Fibroblast of mammary gland (primary cell): ENCODE results near the gene MSH5.

Experiments used
- DNase-seq: peaks from one replicate; pipeline ENCODE4 v3.0.0-alpha.2; 2010; ENCODE audit warnings: low read depth
- H3K4me3 ChIP-seq: 2 replicates; pipeline ENCODE4 v1.5.1; 2011; ENCODE audit warnings: low read depth, mild to moderate bottlenecking, low read length, moderate library complexity; ENCODE audit not compliant: control insufficient read depth
- TF ChIP-seq, protein P1 (sequence below): conservative IDR thresholded peaks from 2 replicates; pipeline ENCODE4 v1.5.1; 2011; ENCODE audit warnings: low read depth, low read length, inconsistent platforms; ENCODE audit not compliant: control insufficient read depth, insufficient read depth

MSH5 gene

GRCh38 chr6:31739639-31740396 lies at the start of gene MSH5:
Gene MSH5 (plus strand): TSS chr6:31740005. CDS start chr6:31740467, 462 bp downstream.
- TF ChIP-seq, protein P1, sequence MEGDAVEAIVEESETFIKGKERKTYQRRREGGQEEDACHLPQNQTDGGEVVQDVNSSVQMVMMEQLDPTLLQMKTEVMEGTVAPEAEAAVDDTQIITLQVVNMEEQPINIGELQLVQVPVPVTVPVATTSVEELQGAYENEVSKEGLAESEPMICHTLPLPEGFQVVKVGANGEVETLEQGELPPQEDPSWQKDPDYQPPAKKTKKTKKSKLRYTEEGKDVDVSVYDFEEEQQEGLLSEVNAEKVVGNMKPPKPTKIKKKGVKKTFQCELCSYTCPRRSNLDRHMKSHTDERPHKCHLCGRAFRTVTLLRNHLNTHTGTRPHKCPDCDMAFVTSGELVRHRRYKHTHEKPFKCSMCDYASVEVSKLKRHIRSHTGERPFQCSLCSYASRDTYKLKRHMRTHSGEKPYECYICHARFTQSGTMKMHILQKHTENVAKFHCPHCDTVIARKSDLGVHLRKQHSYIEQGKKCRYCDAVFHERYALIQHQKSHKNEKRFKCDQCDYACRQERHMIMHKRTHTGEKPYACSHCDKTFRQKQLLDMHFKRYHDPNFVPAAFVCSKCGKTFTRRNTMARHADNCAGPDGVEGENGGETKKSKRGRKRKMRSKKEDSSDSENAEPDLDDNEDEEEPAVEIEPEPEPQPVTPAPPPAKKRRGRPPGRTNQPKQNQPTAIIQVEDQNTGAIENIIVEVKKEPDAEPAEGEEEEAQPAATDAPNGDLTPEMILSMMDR, result no peak
- DNase-seq, result peak; percentile 98
- H3K4me3 ChIP-seq, result peak within 1 kb of the TSS; percentile 91

DNA sequence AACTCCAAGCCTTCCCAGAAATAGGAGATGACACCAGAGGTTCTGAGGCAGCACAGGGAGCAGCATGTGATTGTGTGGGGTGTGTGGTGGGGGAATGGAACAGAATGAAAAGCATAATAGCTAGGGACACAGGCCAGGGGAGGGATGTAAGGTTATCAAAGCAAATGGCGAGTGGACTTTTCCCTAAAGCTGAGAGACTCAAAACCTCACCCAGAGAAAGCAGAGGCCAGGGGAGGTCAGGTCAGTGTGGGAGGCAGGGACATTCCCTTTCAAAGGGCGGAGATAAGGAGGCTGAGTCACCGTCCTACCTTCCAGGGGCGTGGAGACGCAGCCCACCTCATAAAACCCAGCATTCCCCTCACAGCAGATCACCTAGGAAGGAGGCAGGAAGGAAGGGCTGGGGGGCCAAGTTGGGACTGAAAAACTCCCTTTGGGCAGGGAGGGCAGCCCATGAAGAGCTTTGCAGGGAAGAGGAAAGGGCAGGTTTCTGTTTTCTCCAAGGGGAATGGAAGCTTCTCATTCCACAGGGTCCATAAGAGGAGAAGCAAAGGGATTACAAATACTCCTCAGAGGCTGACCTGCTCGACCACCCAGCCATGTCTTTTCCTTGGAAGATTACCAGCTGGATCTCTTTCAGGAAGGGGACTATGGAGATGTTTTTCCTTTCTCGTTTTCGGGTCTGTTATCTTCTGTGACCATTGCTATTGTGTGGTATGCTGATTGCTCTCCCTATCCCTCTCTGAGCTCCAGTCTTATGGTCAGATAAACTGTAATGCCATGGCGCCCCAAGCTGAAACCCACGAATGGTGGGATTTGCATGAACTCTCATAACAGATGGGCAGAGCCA lies 49.4 kb upstream of the MSH5 start:
- TF ChIP-seq, protein P1, result no peak
- H3K4me3 ChIP-seq, result no peak overlapping the region
- DNase-seq, result no peak

DNA sequence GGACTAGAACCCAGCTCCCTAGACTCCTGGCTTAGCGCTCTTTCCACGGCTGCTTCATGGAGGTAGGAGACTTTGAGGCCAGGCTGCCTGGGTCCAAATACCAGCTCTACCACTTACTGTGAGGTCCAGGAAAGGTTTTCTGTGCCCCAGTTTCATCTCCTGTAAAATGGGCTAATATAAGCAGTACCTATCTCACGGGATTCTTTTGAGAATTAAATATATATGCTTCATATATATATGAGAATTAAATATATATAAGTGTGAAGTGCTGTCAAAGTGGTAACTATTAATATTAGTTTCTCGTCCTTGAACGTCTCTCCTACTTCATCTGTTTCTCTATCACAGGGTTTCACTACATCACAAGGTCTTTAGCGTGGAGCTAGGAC lies 48.7 kb upstream of the MSH5 start:
- TF ChIP-seq, protein P1, result no peak
- H3K4me3 ChIP-seq, result no peak overlapping the region
- DNase-seq, result no peak

- no peak for DNase-seq
- H3K4me3 ChIP-seq, result no peak overlapping the region
- TF ChIP-seq, protein P1, result no peak
Observed at GRCh38 chr6:31691564-31692108, 48.2 kb upstream of the MSH5 start.

DNA sequence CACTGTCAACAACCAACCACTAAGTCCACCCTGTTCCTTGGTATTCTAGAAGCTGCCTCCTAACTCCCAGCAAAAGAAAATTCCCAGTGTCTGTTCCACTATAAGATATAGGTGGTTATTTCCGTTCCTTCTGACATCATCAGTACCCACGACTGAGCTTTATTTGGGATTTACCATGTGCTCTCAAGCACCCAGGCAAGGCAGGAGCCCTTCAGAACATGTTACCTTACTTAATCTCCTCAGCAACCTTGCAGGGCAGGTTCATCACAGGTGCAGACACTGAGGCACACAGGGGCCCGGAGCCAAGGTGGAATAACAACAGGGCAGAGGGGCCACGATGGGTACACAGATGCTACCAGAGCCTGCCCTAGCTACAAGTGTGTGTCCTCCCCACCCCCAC lies 47.5 kb upstream of the MSH5 start:
- H3K4me3 ChIP-seq, result no peak overlapping the region
- TF ChIP-seq, protein P1, result no peak
- no peak for DNase-seq

DNA sequence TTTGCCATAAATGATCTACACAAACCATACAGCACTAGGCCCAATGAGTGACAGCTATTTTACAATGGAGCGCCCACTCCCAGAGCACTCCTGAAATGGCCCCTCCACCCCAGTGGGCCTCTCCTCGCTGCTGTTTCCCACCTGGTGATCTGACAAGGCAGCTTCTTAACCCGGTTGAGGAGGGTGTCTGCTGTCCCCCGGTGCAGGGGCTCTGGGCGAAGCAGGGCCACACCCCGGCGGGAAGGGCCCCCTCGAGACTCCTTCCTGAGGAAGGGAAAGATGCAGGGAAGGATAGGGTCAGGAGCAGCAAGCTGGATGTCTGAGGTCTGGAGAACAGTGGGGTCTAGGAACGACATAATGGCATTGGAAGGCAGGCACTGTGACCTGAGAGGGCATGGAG lies 46.9 kb upstream of the MSH5 start:
- no peak for DNase-seq
- H3K4me3 ChIP-seq, result no peak overlapping the region
- TF ChIP-seq, protein P1, result no peak
